CD4-positive, alpha-beta memory T cell (primary cell): ENCODE data around the gene PKP3. TPM values are rescaled to one million over a fixed set of nuclear protein-coding genes. Genes with fewer than 3 reads are reported as not detected.

Experiments
- CTCF ChIA-PET: fragments of 350-600 bp; sonication (Branson Sonifier 250); formaldehyde crosslinking; loops from one replicate; lab custom pipeline; 2021; ENCODE audit warnings: inconsistent platforms; ENCODE audit not compliant: partially characterized antibody; lab: Charles Lee
- POLR2A ChIA-PET: fragments of 350-600 bp; sonication (Branson Sonifier 250); formaldehyde crosslinking; loops from one replicate; lab custom pipeline; 2021; ENCODE audit not compliant: partially characterized antibody; lab: Charles Lee
- DNase-seq, 5 donors: peaks; one replicate each; pipeline versions ENCODE4 v3.0.0 to v3.0.0-alpha.2; 2020 to 2022; ENCODE audit warnings: mixed read lengths in 1 of 5
- H3K27ac ChIP-seq: one replicate; pipeline ENCODE4 v1.7.0; 2013; ENCODE audit warnings: low read depth, low read length
- H3K27me3 ChIP-seq: 2 replicates; pipeline ENCODE4 v1.7.0; 2013; ENCODE audit warnings: mild to moderate bottlenecking, low read length, moderate library complexity; ENCODE audit not compliant: insufficient read depth
- H3K36me3 ChIP-seq: 2 replicates; pipeline ENCODE4 v1.7.0; 2013; ENCODE audit warnings: mild to moderate bottlenecking, low read length, moderate library complexity; ENCODE audit not compliant: insufficient read depth
- H3K4me1 ChIP-seq: 2 replicates; pipeline ENCODE4 v1.7.0; 2013; ENCODE audit warnings: mild to moderate bottlenecking, low read length, moderate library complexity; ENCODE audit not compliant: insufficient read depth
- H3K4me3 ChIP-seq, 2 donors: one replicate each; pipeline ENCODE4 v1.7.0; 2013; ENCODE audit warnings: low read length in 2 of 2, mild to moderate bottlenecking in 1 of 2
- H3K9me3 ChIP-seq, 2 donors: one replicate each; pipeline ENCODE4 v1.7.0; 2013; ENCODE audit warnings: low read length in 2 of 2, control low read depth in 1 of 2; ENCODE audit not compliant: control insufficient read depth in 1 of 2
- H3K27ac Mint-ChIP-seq, 7 donors: one replicate each; pipeline ENCODE4 v1.8.0; 2020 to 2021; ENCODE audit warnings: mixed read lengths in 7 of 7, mild to moderate bottlenecking in 6 of 7, inconsistent platforms in 3 of 7, moderate library complexity in 3 of 7
- H3K27me3 Mint-ChIP-seq, 2 donors: one replicate each; pipeline ENCODE4 v1.8.0; 2020 to 2021; ENCODE audit warnings: mixed read lengths in 2 of 2
- H3K36me3 Mint-ChIP-seq, 2 donors: one replicate each; pipeline ENCODE4 v1.8.0; 2020 to 2021; ENCODE audit warnings: mixed read lengths in 2 of 2, inconsistent platforms in 1 of 2, mild to moderate bottlenecking in 1 of 2
- H3K4me1 Mint-ChIP-seq, 4 donors: one replicate each; pipeline ENCODE4 v1.8.0; 2020 to 2021; ENCODE audit warnings: mixed read lengths in 4 of 4, mild to moderate bottlenecking in 1 of 4
- H3K4me3 Mint-ChIP-seq, 8 donors: one replicate each; pipeline ENCODE4 v1.8.0; 2020 to 2021; ENCODE audit warnings: mixed read lengths in 8 of 8, mild to moderate bottlenecking in 7 of 8, moderate library complexity in 6 of 8, inconsistent platforms in 3 of 8
- H3K9me3 Mint-ChIP-seq, 8 donors: one replicate each; pipeline ENCODE4 v1.8.0; 2020 to 2021; ENCODE audit warnings: mixed read lengths in 8 of 8, mild to moderate bottlenecking in 5 of 8, inconsistent platforms in 3 of 8, moderate library complexity in 1 of 8
- intact Hi-C: fragments of 100-400 bp; cut with micrococcal nuclease; formaldehyde crosslinking; loops from one replicate; pipeline ENCODE4 v1.15.1; 2023
- polyA plus RNA-seq, 2 donors: library from polyadenylated mRNA; unstranded; fragments of 300-500 nt; fragmentation: Illumina TruSeq; gene quantifications; one replicate each; pipeline ENCODE4 v1.2.3, GENCODE V29; 2021
- total RNA-seq, 2 experiments: library from RNA; stranded (reverse); gene quantifications; one replicate each; pipeline ENCODE4 v1.2.3, GENCODE V29; 2021

The PKP3 gene
- total and polyA plus RNA-seq, 4 experiments from 2014 or later, result 0.14 TPM; not detected in 3

DNA sequence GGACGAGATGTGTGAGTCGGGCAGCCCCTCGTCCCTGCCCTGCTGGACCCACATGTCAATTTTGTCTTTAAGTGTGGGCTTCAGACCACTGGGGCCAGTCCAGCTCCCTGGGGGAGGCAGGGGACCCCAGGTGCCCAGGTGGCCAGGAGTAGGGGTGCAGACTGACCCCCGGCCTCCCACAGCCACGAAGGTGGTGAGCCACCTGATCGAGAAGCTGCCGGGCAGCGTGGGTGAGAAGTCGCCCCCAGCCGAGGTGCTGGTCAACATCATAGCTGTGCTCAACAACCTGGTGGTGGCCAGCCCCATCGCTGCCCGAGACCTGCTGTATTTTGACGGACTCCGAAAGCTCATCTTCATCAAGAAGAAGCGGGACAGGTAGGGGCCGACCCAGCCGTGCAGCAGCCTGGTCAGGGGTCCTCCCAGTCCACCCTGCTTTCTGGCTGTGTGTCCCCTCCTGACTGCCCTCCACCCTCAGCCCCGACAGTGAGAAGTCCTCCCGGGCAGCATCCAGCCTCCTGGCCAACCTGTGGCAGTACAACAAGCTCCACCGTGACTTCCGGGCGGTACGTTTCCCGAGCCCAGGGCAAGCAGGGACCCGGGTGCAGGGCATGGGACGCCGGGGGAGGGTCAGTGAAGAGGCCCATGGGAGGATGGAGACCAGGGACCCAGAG, 9.9 kb downstream of the PKP3 start:
- Histone ChIP-seq H3K36me3 (peaks cover 6% of the 10 kb centered on the region), H3K27me3 (no peaks in the 10 kb centered on the region), H3K4me1 (peaks cover 21% of the 10 kb centered on the region), H3K27ac (no peak overlapping the region), H3K9me3 (no peaks in the 10 kb centered on the region), H3K4me3 (no peak overlapping the region)
- Mint-ChIP-seq H3K27ac (peak overlapping the region in 2 of 7 donors; percentile 46 to 57), H3K36me3 (peaks cover 0 to 2% of the 10 kb centered on the region in 2 donors), H3K4me1 (peaks cover 0 to 12% (median 4%) of the 10 kb centered on the region in 4 donors), H3K27me3 (no peaks in the 10 kb centered on the region), H3K4me3 (no peak overlapping the region), H3K9me3 (no peaks in the 10 kb centered on the region)
- no peak for DNase-seq
- ChIA-PET CTCF (interaction anchor here (1.2 to 5.4 kb wide), 2 partner anchors 11 to 46 kb away, joined by 3 to 81 read pairs; partner anchors contain the start of genes PTDSS2 and SIGIRR), POLR2A (interaction anchor here (1.0 to 16.3 kb wide), 3 partner anchors 12 to 201 kb away, joined by 3 to 539 read pairs (median 184); partner anchors contain the start of genes ANO9, PTDSS2 and SIGIRR)
- intact Hi-C loops, result no loop called here

GRCh38 chr11:404551-405264, 10.7 kb downstream of the PKP3 start:
- H3K36me3 ChIP-seq, result peaks cover 8% of the 10 kb centered on the region
- H3K4me3 ChIP-seq, result no peak overlapping the region
- ChIA-PET CTCF (interaction anchor here (1.2 to 5.4 kb wide), 3 partner anchors 8 to 45 kb away, joined by 3 to 81 read pairs (median 10); partner anchors contain the start of genes PTDSS2 and SIGIRR), POLR2A (interaction anchor here (0.9 to 16.3 kb wide), 9 partner anchors 8 to 202 kb away, joined by 3 to 539 read pairs (median 21); partner anchors contain the start of genes ANO9, PGGHG, PTDSS2 and SIGIRR)
- Mint-ChIP-seq H3K27me3 (no peaks in the 10 kb centered on the region), H3K9me3 (no peaks in the 10 kb centered on the region), H3K27ac (peak overlapping the region in 4 of 7 donors; percentile 46 to 82 (median 66)), H3K4me1 (peaks cover 0 to 15% (median 8%) of the 10 kb centered on the region in 4 donors), H3K4me3 (no peak overlapping the region), H3K36me3 (peaks cover 0 to 2% of the 10 kb centered on the region in 2 donors)
- intact Hi-C loops, result no loop called here
- H3K27me3 ChIP-seq, result no peaks in the 10 kb centered on the region
- peaks cover 21% of the 10 kb centered on the region for H3K4me1 ChIP-seq
- H3K27ac ChIP-seq, result no peak overlapping the region
- H3K9me3 ChIP-seq, result no peaks in the 10 kb centered on the region
- no peak for DNase-seq

GRCh38 chr11:405323-405953, 11.4 kb downstream of the PKP3 start:
- intact Hi-C loops, result no loop called here
- Mint-ChIP-seq H3K27me3 (no peaks in the 10 kb centered on the region), H3K9me3 (no peaks in the 10 kb centered on the region), H3K4me3 (peak overlapping the region in 5 of 8 donors; percentile 15 to 44 (median 40)), H3K27ac (peak overlapping the region; percentile 12 to 86 (median 75)), H3K4me1 (peaks cover 0 to 18% (median 9%) of the 10 kb centered on the region in 4 donors), H3K36me3 (peaks cover 0 to 2% of the 10 kb centered on the region in 2 donors)
- Histone ChIP-seq H3K4me3 (no peak overlapping the region), H3K27me3 (no peaks in the 10 kb centered on the region), H3K9me3 (no peaks in the 10 kb centered on the region), H3K36me3 (peaks cover 11% of the 10 kb centered on the region), H3K4me1 (peaks cover 21% of the 10 kb centered on the region), H3K27ac (no peak overlapping the region)
- DNase-seq, result no peak
- POLR2A ChIA-PET, result interaction anchor here (0.9 to 16.3 kb wide), 14 partner anchors 9 to 198 kb away, joined by 3 to 539 read pairs (median 16); partner anchors contain the start of genes ANO9, BET1L, PGGHG and PHRF1
- CTCF ChIA-PET, result interaction anchor here (1.5 to 5.4 kb wide), 4 partner anchors 9 to 100 kb away, joined by 5 to 81 read pairs (median 8); partner anchors contain the start of genes ANO9 and PTDSS2

DNA sequence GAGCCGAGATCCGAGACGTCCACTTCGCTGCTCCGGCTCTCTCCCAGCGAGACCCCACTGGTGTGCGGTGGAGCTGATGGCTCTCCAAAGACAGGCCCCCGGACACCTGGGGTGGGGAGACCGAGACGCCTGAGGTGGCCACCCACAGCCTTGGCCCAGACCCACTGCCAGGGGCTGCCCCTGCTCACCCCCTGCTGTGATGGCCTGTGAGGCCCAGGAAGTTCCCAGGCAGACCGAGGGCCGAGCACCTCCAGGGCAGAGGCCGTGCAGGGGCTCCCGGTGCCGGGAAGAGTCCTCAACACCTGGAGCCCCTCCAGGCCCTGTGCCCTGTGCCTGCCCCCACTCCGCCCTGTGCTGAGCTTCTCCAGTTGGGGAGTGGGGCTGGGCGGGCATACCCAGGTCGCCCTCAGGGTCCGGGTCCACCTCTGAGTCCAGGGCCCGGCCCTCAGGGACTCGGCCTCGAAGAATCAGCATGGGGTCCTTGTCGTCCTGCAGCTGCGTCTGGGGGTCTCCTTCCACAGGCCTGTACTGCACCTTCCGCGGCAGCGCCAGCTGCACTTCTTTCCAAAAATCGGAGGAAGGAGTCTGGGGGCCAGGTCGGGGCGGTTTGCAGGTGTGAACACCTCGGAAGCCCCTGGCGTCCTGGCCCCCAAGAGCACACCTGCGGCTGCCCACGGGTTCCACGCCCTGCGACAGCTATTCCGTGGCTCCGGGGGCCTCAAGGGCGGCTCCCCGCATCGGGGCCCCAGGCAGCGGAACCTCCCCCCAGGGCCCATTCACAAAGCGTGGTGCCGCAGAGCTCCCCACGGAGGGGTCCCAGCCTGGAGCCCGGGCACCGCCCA, 12.2 kb downstream of the PKP3 start:
- DNase-seq, result no peak
- Histone ChIP-seq H3K9me3 (no peaks in the 10 kb centered on the region), H3K27me3 (no peaks in the 10 kb centered on the region), H3K4me3 (no peak overlapping the region), H3K4me1 (peaks cover 21% of the 10 kb centered on the region), H3K36me3 (peaks cover 11% of the 10 kb centered on the region), H3K27ac (peak overlapping the region; percentile 52)
- intact Hi-C loops, result loop anchor here (2.0 kb wide), 3 partner anchors 91 to 199 kb away; partner anchors contain the start of genes BET1L, IFITM1, RIC8A and RNH1
- Mint-ChIP-seq H3K27me3 (no peaks in the 10 kb centered on the region), H3K4me1 (peaks cover 0 to 18% (median 9%) of the 10 kb centered on the region in 4 donors), H3K27ac (peak overlapping the region in 5 of 7 donors; percentile 12 to 77 (median 52)), H3K4me3 (peak overlapping the region in 3 of 8 donors; percentile 20 to 44 (median 28)), H3K36me3 (peaks cover 0 to 2% of the 10 kb centered on the region in 2 donors), H3K9me3 (no peaks in the 10 kb centered on the region)
- POLR2A ChIA-PET, result interaction anchor here (1.0 to 16.3 kb wide), 24 partner anchors 9 to 198 kb away, joined by 3 to 539 read pairs (median 6); partner anchors contain the start of genes ANO9, BET1L, IFITM1 and IFITM5
- CTCF ChIA-PET, result interaction anchor here (0.7 to 5.4 kb wide), 13 partner anchors 10 to 169 kb away, joined by 3 to 81 read pairs (median 6); partner anchors contain the start of genes ANO9, PTDSS2 and SIGIRR

GRCh38 chr11:406796-407650, 13.0 kb downstream of the PKP3 start:
- no peaks in the 10 kb centered on the region for H3K9me3 ChIP-seq
- H3K36me3 ChIP-seq, result peaks cover 11% of the 10 kb centered on the region
- intact Hi-C loops, result loop anchor here (1.0 to 2.0 kb wide), 5 partner anchors 8 to 200 kb away; partner anchors contain the start of genes BET1L, IFITM1, RIC8A and RNH1
- peak; percentile 93 to 97 (median 95) for DNase-seq
- H3K4me1 Mint-ChIP-seq, result peaks cover 0 to 18% (median 9%) of the 10 kb centered on the region in 4 donors
- ChIA-PET CTCF (interaction anchor here (0.7 to 5.4 kb wide), 13 partner anchors 9 to 169 kb away, joined by 3 to 81 read pairs (median 6); partner anchors contain the start of genes ANO9, PTDSS2 and SIGIRR), POLR2A (interaction anchor here (0.7 to 16.3 kb wide), 28 partner anchors 9 to 289 kb away, joined by 3 to 539 read pairs (median 5); partner anchors contain the start of genes ANO9, BET1L, IFITM1 and IFITM5)
- peak overlapping the region in 5 of 8 donors; percentile 28 to 62 (median 41) for H3K4me3 Mint-ChIP-seq
- peaks cover 21% of the 10 kb centered on the region for H3K4me1 ChIP-seq
- H3K27me3 Mint-ChIP-seq, result no peaks in the 10 kb centered on the region
- peaks cover 0 to 2% of the 10 kb centered on the region in 2 donors for H3K36me3 Mint-ChIP-seq
- peak overlapping the region in 1 of 2 donors; percentile 28 for H3K4me3 ChIP-seq
- H3K9me3 Mint-ChIP-seq, result no peaks in the 10 kb centered on the region
- no peaks in the 10 kb centered on the region for H3K27me3 ChIP-seq
- peak overlapping the region; percentile 59 for H3K27ac ChIP-seq
- H3K27ac Mint-ChIP-seq, result peak overlapping the region; percentile 22 to 92 (median 72)
